ENCODE data around the gene AGRN. TPM values are rescaled to one million over a fixed set of nuclear protein-coding genes. Genes with fewer than 3 reads are reported as not detected.

AGRN gene
- total RNA-seq, 1 experiment from 2014 or later: 286 TPM

DNA sequence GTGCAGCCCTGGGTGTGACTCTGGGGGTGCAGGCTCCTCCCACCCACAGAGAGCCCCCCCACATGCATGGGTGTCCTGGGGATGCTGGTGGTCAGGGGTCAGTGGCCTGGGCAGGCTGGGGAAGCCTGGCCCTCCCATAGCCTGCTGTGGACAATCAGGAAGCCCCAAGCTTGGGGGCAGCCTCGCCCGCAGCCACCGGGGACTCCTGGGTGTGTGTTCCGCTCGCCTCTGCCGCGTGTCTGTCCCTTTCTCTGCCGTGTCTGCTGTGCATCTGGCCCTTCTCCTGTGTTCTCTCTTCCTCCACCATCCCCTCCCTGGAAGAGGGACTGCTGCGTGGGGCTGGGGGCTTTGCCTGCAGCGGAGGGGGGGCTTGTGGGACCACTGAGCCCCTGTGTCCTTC, 22.9 kb downstream of the AGRN start:
- H3K27ac Mint-ChIP-seq (ENCODE audit: low read depth, unreplicated experiment): no peak overlapping the region
- intact Hi-C loops (cut with micrococcal nuclease): no loop called here

DNA sequence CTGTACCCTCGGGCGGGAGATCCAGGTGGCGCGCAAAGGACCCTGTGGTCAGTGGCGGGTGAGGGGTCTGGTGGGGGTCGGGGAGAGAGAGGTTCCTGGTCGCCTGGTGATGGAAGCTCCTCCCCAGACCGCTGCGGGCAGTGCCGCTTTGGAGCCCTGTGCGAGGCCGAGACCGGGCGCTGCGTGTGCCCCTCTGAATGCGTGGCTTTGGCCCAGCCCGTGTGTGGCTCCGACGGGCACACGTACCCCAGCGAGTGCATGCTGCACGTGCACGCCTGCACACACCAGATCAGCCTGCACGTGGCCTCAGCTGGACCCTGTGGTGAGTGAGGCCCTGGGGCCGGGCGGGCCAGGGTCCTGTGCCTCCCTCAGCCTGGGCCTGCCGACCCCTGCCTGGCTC, 23.5 kb downstream of the AGRN start:
- Mint-ChIP-seq H3K4me1 (ENCODE audit: insufficient read depth, unreplicated experiment) (peaks cover 4% of the 10 kb centered on the region), H3K9me3 (ENCODE audit: unreplicated experiment) (no peaks in the 10 kb centered on the region), H3K27ac (ENCODE audit: low read depth, unreplicated experiment) (no peak overlapping the region), H3K36me3 (ENCODE audit: insufficient read depth, unreplicated experiment) (peaks cover 54% of the 10 kb centered on the region), H3K27me3 (ENCODE audit: insufficient read depth, unreplicated experiment) (no peaks in the 10 kb centered on the region), H3K4me3 (ENCODE audit: unreplicated experiment) (no peak overlapping the region)
- TF ChIP-seq, protein P1, sequence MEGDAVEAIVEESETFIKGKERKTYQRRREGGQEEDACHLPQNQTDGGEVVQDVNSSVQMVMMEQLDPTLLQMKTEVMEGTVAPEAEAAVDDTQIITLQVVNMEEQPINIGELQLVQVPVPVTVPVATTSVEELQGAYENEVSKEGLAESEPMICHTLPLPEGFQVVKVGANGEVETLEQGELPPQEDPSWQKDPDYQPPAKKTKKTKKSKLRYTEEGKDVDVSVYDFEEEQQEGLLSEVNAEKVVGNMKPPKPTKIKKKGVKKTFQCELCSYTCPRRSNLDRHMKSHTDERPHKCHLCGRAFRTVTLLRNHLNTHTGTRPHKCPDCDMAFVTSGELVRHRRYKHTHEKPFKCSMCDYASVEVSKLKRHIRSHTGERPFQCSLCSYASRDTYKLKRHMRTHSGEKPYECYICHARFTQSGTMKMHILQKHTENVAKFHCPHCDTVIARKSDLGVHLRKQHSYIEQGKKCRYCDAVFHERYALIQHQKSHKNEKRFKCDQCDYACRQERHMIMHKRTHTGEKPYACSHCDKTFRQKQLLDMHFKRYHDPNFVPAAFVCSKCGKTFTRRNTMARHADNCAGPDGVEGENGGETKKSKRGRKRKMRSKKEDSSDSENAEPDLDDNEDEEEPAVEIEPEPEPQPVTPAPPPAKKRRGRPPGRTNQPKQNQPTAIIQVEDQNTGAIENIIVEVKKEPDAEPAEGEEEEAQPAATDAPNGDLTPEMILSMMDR (IDR thresholded peaks at IDR 0.05; ENCODE audit: unreplicated experiment): no peak
- ChIA-PET POLR2A (no interaction called here), CTCF (interaction anchor here (2.2 kb wide), 1 partner anchor 20 kb away, joined by 8 read pairs; no protein-coding TSS in a partner anchor)
- no peak for DNase-seq (ENCODE audit: unreplicated experiment)
- BruUV-seq (replicated peaks): no TSS peak
- intact Hi-C loops (cut with micrococcal nuclease): no loop called here

More for the DNA sequence above, 22.9 kb downstream of the AGRN start:
- Mint-ChIP-seq H3K4me1 (ENCODE audit: insufficient read depth, unreplicated experiment) (peaks cover 4% of the 10 kb centered on the region), H3K4me3 (ENCODE audit: unreplicated experiment) (no peak overlapping the region), H3K27me3 (ENCODE audit: insufficient read depth, unreplicated experiment) (no peaks in the 10 kb centered on the region), H3K36me3 (ENCODE audit: insufficient read depth, unreplicated experiment) (peaks cover 51% of the 10 kb centered on the region), H3K9me3 (ENCODE audit: unreplicated experiment) (no peaks in the 10 kb centered on the region)
- DNase-seq (ENCODE audit: unreplicated experiment): no peak
- BruUV-seq (replicated peaks): no TSS peak
- ChIA-PET POLR2A (no interaction called here), CTCF (interaction anchor here (2.2 kb wide), 1 partner anchor 21 kb away, joined by 8 read pairs; no protein-coding TSS in a partner anchor)
- TF ChIP-seq, protein P1 (IDR thresholded peaks at IDR 0.05; ENCODE audit: unreplicated experiment): no peak

DNA sequence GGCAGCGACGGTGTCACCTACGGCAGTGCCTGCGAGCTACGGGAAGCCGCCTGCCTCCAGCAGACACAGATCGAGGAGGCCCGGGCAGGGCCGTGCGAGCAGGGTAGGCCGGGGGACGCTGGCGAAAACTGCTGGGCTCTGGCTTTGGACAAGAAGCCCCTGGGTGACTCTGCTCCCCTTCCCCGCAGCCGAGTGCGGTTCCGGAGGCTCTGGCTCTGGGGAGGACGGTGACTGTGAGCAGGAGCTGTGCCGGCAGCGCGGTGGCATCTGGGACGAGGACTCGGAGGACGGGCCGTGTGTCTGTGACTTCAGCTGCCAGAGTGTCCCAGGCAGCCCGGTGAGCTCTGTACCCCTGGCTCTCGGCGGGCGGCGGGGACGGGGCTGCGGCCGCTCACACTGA, 24.0 kb downstream of the AGRN start:
- H3K27me3 Mint-ChIP-seq (ENCODE audit: insufficient read depth, unreplicated experiment): no peaks in the 10 kb centered on the region
- no peak overlapping the region for H3K4me3 Mint-ChIP-seq (ENCODE audit: unreplicated experiment)
- peaks cover 54% of the 10 kb centered on the region for H3K36me3 Mint-ChIP-seq (ENCODE audit: insufficient read depth, unreplicated experiment)
- TF ChIP-seq, protein P1 (IDR thresholded peaks at IDR 0.05; ENCODE audit: unreplicated experiment): no peak
- peaks cover 4% of the 10 kb centered on the region for H3K4me1 Mint-ChIP-seq (ENCODE audit: insufficient read depth, unreplicated experiment)
- intact Hi-C loops (cut with micrococcal nuclease): no loop called here
- CTCF ChIA-PET: interaction anchor here (0.5 to 2.2 kb wide), 2 partner anchors 20 to 55 kb away, joined by 3 to 8 read pairs; no protein-coding TSS in a partner anchor
- no peak overlapping the region for H3K27ac Mint-ChIP-seq (ENCODE audit: low read depth, unreplicated experiment)
- H3K9me3 Mint-ChIP-seq (ENCODE audit: unreplicated experiment): no peaks in the 10 kb centered on the region
- no peak for DNase-seq (ENCODE audit: unreplicated experiment)
- BruUV-seq (replicated peaks): no TSS peak
- POLR2A ChIA-PET: no interaction called here

DNA sequence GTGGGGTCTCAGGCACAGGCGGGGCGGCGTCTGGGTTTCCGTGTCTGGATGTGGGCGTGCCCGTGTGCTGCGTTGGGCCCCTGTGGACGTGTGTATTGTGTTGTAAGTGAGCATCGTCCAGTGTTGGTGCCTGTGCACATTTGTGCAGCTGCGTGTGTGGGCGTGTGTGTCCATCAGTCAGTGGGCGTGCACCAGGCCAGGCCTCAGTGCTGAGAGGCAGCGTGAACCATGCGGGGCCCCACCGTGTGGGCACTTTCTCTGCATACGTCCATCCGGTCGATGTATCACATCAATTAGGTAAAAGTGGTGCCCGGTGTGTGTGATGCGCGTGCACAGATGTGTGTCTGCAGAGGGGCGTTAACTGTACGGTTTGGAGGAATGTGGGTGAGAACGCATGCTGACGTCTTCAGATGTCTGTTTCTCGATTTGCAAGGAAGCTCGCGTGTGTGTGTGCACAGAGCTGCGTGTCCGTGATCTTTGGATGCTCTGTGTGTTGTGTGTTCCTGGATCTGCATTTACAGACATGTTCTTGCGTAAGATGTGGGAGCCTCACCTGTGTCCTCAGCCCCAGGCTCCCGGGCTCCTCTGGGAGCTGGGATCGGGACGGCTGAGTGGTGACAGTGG, 24.6 kb downstream of the AGRN start:
- no TSS peak for BruUV-seq (replicated peaks)
- no peaks in the 10 kb centered on the region for H3K27me3 Mint-ChIP-seq (ENCODE audit: insufficient read depth, unreplicated experiment)
- H3K4me1 Mint-ChIP-seq (ENCODE audit: insufficient read depth, unreplicated experiment): peaks cover 3% of the 10 kb centered on the region
- H3K36me3 Mint-ChIP-seq (ENCODE audit: insufficient read depth, unreplicated experiment): peaks cover 49% of the 10 kb centered on the region
- CTCF ChIA-PET: interaction anchor here (0.5 to 2.2 kb wide), 3 partner anchors 19 to 56 kb away, joined by 3 to 8 read pairs (median 3); no protein-coding TSS in a partner anchor
- no peaks in the 10 kb centered on the region for H3K9me3 Mint-ChIP-seq (ENCODE audit: unreplicated experiment)
- H3K4me3 Mint-ChIP-seq (ENCODE audit: unreplicated experiment): no peak overlapping the region
- TF ChIP-seq, protein P1 (IDR thresholded peaks at IDR 0.05; ENCODE audit: unreplicated experiment): no peak
- POLR2A ChIA-PET: interaction anchor here (0.7 kb wide), 1 partner anchor 8 kb away, joined by 3 read pairs; no protein-coding TSS in a partner anchor
- no peak for DNase-seq (ENCODE audit: unreplicated experiment)
- no peak overlapping the region for H3K27ac Mint-ChIP-seq (ENCODE audit: low read depth, unreplicated experiment)
- intact Hi-C loops (cut with micrococcal nuclease): no loop called here
